Measurements from ENCODE around the gene RSPH9. TPM values are rescaled to one million over a fixed set of nuclear protein-coding genes. Genes with fewer than 3 reads are reported as not detected.

The RSPH9 gene
- total and polyA plus RNA-seq, 7 donors = 0.11 to 0.59 (median 0.44) TPM; not detected in 3

- intact Hi-C loops (cut with DNase I) = loop anchor here in 1 of 2 donors (5.0 kb wide), 1 partner anchor 65 kb away; no protein-coding TSS in a partner anchor
- Histone ChIP-seq H3K4me3 (no peak overlapping the region), H3K4me1 (peaks cover 38% of the 10 kb centered on the region), H3K27me3 (ENCODE audit: insufficient read depth in 3 of 3, low read length in 2 of 3) (no peaks in the 10 kb centered on the region), H3K27ac (peak overlapping the region; percentile 77), H3K36me3 (ENCODE audit: insufficient read depth in 1 of 2, low read depth in 1 of 2) (no peaks in the 10 kb centered on the region), H3K9me3 (no peaks in the 10 kb centered on the region)
- DNase-seq (no peak), ATAC-seq (no peak)
- 13 to 20% (median 19%) methylated on average over 2 of the region's 2 CpGs for WGBS, 3 donors
- no peak for TF ChIP-seq CTCF (IDR thresholded peaks at IDR 0.05)
These were observed 57.3 kb downstream of the RSPH9 start for GRCh38 chr6:43702171-43702533.

GRCh38 chr6:43702534-43703440 is 58.0 kb downstream of the RSPH9 start:
- peak overlapping the region; percentile 77 for H3K27ac ChIP-seq
- intact Hi-C loops (cut with DNase I) = loop anchor here in 1 of 2 donors (5.0 kb wide), 1 partner anchor 65 kb away; no protein-coding TSS in a partner anchor
- no peak for TF ChIP-seq CTCF (IDR thresholded peaks at IDR 0.05)
- no peaks in the 10 kb centered on the region for H3K9me3 ChIP-seq
- no peaks in the 10 kb centered on the region for H3K36me3 ChIP-seq (ENCODE audit: insufficient read depth in 1 of 2, low read depth in 1 of 2)
- ATAC-seq (peak; percentile 71 to 91 (median 88)), DNase-seq (peak; percentile 92 to 96)
- WGBS, 3 donors = 31 to 35% (median 35%) methylated on average over 15 of the region's 15 CpGs
- H3K4me1 ChIP-seq = peaks cover 38% of the 10 kb centered on the region
- no peak overlapping the region for H3K4me3 ChIP-seq
- H3K27me3 ChIP-seq (ENCODE audit: insufficient read depth in 3 of 3, low read length in 2 of 3) = no peaks in the 10 kb centered on the region

GRCh38 chr6:43703512-43704429 is 58.9 kb downstream of the RSPH9 start:
- 80 to 85% (median 83%) methylated on average over 8 of the region's 8 CpGs for WGBS, 3 donors
- no peaks in the 10 kb centered on the region for H3K9me3 ChIP-seq
- H3K36me3 ChIP-seq (ENCODE audit: insufficient read depth in 1 of 2, low read depth in 1 of 2) = no peaks in the 10 kb centered on the region
- DNase-seq = no peak
- no peaks in the 10 kb centered on the region for H3K27me3 ChIP-seq (ENCODE audit: insufficient read depth in 3 of 3, low read length in 2 of 3)
- peaks cover 29% of the 10 kb centered on the region for H3K4me1 ChIP-seq
- no peak for ATAC-seq
- H3K27ac ChIP-seq = peak overlapping the region; percentile 77
- H3K4me3 ChIP-seq = no peak overlapping the region
- TF ChIP-seq CTCF (IDR thresholded peaks at IDR 0.05) = no peak
- intact Hi-C loops (cut with DNase I) = loop anchor here in 1 of 2 donors (5.0 kb wide), 1 partner anchor 64 kb away; no protein-coding TSS in a partner anchor

- intact Hi-C loops (cut with DNase I) = loop anchor here in 1 of 2 donors (5.0 kb wide), 1 partner anchor 39 kb away; no protein-coding TSS in a partner anchor
- H3K27ac ChIP-seq = no peak overlapping the region
- H3K4me1 ChIP-seq = peaks cover 16% of the 10 kb centered on the region
- no peak for TF ChIP-seq CTCF (IDR thresholded peaks at IDR 0.05)
- H3K4me3 ChIP-seq = no peak overlapping the region
- no peaks in the 10 kb centered on the region for H3K27me3 ChIP-seq (ENCODE audit: insufficient read depth in 3 of 3, low read length in 2 of 3)
- ATAC-seq (no peak), DNase-seq (no peak)
- no peaks in the 10 kb centered on the region for H3K9me3 ChIP-seq
- 46 to 56% (median 47%) methylated on average over 3 of the region's 3 CpGs for WGBS, 3 donors
- H3K36me3 ChIP-seq (ENCODE audit: insufficient read depth in 1 of 2, low read depth in 1 of 2) = no peaks in the 10 kb centered on the region
These were observed 61.2 kb downstream of the RSPH9 start for GRCh38 chr6:43705996-43706395.

Data from psoas muscle (tissue), 8 donors.